AG09309 (cell line): ENCODE data around the gene SIAE.

Source experiments
- DNase-seq: peaks from one replicate; pipeline ENCODE4 v3.0.0-alpha.2; 2010; ENCODE audit warnings: low read depth
- H3K4me3 ChIP-seq: 2 replicates; pipeline ENCODE4 v1.5.1; 2011; ENCODE audit warnings: mild to moderate bottlenecking, low read depth, low read length, moderate library complexity; ENCODE audit not compliant: control insufficient read depth
- CTCF ChIP-seq: IDR thresholded peaks from 2 replicates; pipeline ENCODE4 v1.5.1; 2011; ENCODE audit warnings: mild to moderate bottlenecking, low read depth, low read length, inconsistent platforms; ENCODE audit not compliant: insufficient read depth, control insufficient read depth; ENCODE audit errors: missing control alignments

The SIAE gene

GRCh38 chr11:124597626-124598025 is 75.9 kb downstream of the SIAE start:
- TF ChIP-seq CTCF: no peak
- H3K4me3 ChIP-seq: no peak overlapping the region
- DNase-seq: no peak

GRCh38 chr11:124595302-124595701 is 78.2 kb downstream of the SIAE start:
- DNase-seq: no peak
- no peak overlapping the region for H3K4me3 ChIP-seq
- no peak for TF ChIP-seq CTCF

- DNase-seq: no peak
- no peak overlapping the region for H3K4me3 ChIP-seq
- no peak for TF ChIP-seq CTCF
Measured at GRCh38 chr11:124592627-124593026, 80.9 kb downstream of the SIAE start.

GRCh38 chr11:124591430-124591829 is 82.1 kb downstream of the SIAE start:
- TF ChIP-seq CTCF: no peak
- DNase-seq: no peak
- no peak overlapping the region for H3K4me3 ChIP-seq

GRCh38 chr11:124586238-124586860 is 87.2 kb downstream of the SIAE start:
- TF ChIP-seq CTCF: peak; percentile 75
- peak; percentile 20 for DNase-seq
- H3K4me3 ChIP-seq: no peak overlapping the region

GRCh38 chr11:124584681-124585372 is 88.7 kb downstream of the SIAE start:
- no peak overlapping the region for H3K4me3 ChIP-seq
- DNase-seq: no peak
- TF ChIP-seq CTCF: no peak

GRCh38 chr11:124583781-124584180 is 89.8 kb downstream of the SIAE start:
- no peak for DNase-seq
- TF ChIP-seq CTCF: no peak
- no peak overlapping the region for H3K4me3 ChIP-seq
